GM18520 (cell line): Measurements from ENCODE around the gene ASXL2.
"Not testable (repeated sequence)": the region's sequence is repeated elsewhere in the genome, so short reads cannot be mapped to it uniquely, and the experiment has no call there.

Experiments used
- ATAC-seq: cut with Tn5 transposase; IDR thresholded peaks from one replicate; pipeline ENCODE4 v1.9.1; 2021; ENCODE audit not compliant: unreplicated experiment

The ASXL2 gene

DNA sequence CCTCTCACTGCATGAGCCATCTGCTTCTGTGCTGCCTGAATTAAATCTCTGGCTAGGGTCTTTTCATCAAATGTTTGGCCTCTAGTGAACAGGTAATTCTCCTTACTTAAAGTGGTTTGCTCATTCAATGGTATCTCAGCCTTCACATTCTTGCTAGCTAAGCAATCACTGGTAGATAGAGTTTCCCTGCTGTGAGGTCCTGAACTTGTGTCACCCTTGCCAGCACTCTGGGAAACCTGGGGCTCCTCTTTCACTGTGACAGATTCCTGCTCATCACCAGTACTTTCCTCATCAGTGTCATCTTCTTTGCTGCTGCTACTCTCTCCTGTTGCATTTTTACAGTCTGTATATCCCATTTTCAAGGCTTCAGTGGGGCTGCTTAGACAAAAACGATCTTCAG is 135.8 kb downstream of the ASXL2 start:
- ATAC-seq: no peak

- ATAC-seq: no peak
These were observed 137.4 kb downstream of the ASXL2 start for GRCh38 chr2:25740810-25741381.

DNA sequence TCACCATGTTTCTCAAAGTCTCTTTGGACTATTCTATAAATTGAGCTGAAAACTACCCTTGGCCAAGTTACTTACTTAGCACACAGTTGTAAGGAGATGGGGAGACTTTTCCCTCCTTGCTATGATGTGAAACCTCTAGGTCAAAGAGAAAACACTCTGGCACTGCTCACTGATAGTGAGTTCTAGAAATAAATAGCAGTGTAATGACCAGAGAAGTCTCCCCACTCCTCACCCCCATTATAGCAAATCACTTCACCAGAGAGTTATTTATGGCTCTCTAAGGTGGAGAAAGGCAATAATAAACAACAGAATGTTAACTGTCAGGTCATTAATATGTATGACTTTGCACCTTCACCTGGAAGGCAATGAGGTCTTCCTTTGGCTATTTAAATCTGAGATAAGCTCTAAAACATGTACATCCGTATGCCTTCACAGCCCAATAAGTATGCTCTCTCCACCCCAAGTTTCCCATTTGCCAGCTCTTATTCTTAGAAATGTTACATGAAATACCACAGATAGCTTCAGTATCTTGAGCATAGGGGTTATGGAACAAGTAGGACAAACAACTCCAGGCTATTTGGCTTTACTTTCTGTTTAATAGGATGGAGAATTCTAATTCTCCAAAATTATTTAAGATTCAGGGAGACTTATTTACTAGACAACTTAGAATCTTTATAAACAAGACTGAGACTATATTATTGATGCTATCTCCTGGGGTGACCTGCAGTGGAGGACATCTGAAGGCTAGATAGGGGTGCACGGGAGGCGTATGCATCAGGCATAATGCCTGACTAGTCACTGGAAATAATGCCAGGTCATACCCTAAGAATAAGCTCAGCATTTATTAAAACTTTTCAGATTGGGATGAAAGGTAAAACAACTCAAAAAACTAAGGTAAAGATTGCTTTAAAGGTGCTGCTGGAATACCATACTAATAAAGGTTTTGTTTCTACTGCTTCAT is 139.6 kb downstream of the ASXL2 start:
- ATAC-seq: no peak

DNA sequence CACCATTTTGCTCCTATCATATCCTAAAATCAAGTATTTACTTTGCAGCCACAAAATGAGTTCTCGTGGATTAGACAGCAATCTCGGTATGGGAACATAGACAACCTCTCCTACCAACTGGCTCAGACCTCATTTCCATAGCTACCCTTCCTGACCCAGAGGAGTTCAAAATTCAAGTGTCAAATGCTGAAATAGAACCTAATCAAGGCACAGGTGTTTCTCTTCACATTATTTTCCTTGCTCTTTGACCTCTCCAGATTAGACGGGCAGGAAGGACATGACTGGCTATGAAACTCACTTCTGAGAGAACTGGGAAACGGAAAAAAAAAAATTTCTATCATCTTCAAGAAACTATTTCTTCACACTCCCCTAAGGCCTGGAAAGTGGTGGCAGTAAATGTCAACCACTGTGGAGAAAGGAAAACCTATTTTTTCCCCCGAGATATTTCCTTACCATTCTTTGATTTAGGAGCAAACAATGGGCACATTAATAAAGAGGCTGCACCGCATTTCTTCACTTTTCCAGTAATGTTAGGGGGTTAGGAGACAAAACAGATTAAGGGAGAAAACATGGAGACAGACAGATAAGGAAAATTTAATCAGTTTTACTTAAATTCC is 141.3 kb downstream of the ASXL2 start:
- ATAC-seq: no peak

GRCh38 chr2:25735835-25736234 is 142.5 kb downstream of the ASXL2 start:
- no peak for ATAC-seq

- ATAC-seq: no peak
These were observed 149.7 kb downstream of the ASXL2 start for GRCh38 chr2:25728559-25728958.

DNA sequence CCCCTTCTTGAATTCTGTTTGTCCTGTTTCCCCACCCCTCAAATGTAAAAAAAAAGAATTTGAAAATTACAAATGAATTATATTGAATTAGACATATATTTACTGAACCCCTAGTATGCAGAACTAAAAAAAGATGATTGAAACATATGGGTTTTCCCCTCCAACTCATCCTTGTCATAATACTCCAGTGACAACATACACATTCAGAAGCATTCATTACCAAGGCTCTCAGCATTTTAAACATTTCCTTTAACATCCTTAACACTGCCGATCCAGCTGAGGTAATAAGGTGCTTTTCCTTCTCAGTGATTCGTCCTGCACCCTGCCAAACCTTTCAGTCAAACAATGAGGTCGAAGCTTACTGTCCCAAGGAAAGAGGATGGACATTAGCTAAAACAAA is 151.8 kb downstream of the ASXL2 start:
- no peak for ATAC-seq

GRCh38 chr2:25725877-25726276 is 152.4 kb downstream of the ASXL2 start:
- ATAC-seq: no peak

DNA sequence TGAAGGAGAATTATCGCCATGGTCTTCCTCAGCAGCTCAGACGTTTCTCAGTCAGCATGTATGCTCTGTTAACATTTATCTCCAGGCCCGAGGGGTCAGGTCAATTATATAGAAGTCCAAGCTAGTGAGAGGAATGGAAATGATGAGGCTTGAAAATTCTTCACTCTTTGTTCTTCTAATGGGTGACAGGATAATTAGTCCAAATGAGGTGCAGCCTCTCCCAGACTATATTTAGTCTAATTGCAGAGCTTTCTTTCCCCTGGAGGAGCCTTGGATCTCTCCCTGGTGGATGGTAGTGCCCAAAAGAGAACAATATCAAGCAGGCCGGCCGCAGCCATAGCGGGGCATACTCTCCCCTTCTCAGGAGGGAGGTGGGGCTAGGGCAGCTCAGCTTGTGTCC is 153.5 kb downstream of the ASXL2 start:
- no peak for ATAC-seq

DNA sequence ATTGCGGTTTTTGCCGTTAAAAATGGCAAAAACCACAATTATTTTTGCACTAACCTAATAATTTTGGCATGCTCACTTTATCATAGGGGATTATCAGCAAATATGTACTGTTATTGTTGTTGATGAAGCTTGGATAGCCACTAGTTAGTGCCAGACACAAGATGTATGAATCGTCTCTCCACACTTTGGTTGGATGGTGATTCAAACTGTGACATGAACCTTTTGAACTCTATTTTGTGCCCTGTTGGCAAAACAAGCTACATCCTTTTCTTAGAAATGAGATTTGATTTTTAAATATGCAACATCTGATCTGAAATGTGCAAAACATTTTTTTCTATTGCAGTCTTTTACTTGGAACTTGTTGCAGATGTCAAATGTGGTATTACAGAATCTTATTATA is 156.1 kb downstream of the ASXL2 start:
- no peak for ATAC-seq

DNA sequence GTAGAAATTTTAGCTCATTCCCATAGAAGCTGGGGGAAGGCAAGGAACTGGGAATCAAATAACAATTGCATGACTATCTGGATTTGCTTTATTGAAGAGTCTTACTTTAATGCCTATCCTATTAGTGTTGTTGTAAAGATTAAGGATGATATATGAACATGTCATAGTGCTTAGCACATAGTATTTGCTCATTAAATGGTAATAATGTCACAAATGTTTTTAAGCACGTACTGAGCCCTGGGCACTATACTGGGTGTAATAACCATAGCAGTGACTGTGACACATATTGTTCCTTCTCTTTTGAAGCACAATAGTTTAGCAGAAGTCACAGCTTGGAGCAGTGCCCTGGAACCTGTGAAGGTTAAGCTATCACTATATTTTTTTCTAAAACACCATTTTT is 157.7 kb downstream of the ASXL2 start:
- no peak for ATAC-seq

DNA sequence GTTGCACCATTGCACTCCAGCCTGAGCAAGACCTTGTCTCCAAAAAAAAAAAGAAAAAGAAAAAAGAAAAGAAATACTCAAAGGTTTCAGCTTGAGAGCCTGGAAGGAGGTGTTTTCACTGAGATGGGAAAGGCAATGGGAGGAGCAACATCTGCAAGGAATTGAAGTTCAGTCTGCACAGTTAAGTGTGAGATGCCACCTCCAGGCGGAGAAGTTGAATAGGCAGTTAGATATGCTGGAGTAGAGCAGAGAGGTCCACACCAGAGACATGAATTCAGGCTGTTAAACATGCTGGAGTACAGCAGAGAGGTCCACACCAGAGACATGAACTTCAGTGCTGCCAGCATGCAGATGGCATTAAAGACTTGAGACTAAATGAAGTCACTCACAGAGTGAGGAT is 163.5 kb downstream of the ASXL2 start:
- ATAC-seq: no peak

- ATAC-seq: no peak
These were observed 165.8 kb downstream of the ASXL2 start for GRCh38 chr2:25712455-25712854.

DNA sequence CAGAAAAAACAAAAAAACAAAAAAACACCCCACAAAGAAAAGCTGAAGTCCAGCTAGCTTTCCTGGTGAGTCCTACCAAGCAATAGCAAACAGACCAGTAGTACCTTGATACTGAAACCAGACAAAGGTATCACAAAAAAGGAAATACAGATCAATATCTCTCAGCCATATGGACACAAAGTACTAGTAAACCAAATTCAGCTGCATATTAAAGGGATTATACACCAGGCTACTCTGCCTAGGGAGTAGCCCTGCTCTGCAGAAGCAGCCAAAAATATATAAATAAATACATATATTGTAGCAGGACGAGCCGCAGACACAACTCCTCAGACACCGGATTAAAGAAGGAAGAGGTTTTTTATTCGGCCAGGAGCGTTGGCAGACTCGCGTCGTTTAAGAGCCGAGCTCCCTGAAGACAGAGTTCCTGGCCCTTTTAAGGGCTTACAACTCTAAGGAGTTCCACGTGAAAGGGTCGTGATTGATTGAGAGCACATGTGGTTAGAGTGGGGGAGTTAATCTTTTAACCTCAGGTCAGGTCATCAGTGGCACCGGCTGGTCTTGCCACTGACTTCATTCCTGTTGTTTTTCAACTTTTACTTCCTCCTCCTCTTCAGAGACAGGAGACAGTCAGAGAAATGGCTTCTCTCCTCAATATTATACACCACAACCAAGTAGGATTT is 166.5 kb downstream of the ASXL2 start:
- no peak for ATAC-seq

GRCh38 chr2:25710750-25711149 is 167.5 kb downstream of the ASXL2 start:
- ATAC-seq: no peak

- no peak for ATAC-seq
These were observed 168.9 kb downstream of the ASXL2 start for GRCh38 chr2:25709349-25709748.

DNA sequence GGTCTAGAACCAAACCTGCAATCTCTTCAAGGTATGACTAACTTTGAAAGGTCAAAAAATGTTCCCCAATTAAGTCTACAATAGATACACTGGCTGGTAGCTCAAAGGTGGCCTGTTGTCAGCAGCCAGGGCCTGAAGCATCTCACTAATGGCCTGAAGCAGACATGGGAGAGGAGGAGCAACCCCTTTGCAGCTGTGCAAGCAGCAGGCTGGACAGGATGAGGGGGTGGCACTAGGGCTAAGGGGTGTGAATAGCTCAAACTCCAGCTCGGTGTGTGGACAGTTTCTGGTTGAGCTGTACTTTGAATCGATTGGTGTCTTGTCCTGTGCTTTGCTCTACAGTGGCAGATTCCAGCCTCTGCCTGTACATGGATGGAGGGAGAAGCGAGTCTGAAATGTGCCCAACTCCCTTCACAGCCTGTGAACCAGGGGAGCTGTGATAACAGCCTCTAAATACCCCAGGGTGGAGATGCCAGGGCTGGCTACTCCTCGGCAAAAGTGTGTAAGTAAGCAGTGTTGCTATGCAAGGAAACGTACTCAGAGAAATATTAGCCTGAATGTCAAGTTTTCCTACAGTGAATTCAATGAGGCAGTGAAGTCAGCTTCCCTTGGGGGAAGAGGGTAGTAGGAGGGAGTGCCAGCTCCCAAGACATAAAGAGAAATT is 170.2 kb downstream of the ASXL2 start:
- no peak for ATAC-seq

- ATAC-seq: not testable (repeated sequence)
These were observed 172.7 kb downstream of the ASXL2 start for GRCh38 chr2:25705575-25705974.

DNA sequence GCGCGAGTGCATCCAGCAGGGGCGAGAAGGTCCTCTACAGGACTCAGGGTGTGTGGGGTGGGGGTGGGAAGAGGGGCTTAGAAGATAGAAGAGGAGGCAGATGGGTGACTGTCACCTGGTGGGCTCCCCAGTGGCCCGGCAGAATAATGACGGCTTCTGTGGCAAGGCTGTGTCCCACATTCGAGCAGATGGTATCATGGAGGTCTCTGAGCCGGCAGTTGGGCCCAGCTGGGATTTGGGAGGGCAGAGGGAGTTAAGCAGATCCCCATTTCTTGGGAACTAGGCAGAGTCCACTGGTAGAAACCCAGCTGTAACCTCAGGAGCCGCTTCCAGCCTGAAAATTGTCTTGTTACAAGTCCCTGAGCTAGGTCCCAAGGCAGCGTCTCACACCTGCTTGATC is 176.5 kb downstream of the ASXL2 start:
- no peak for ATAC-seq

- ATAC-seq: no peak
These were observed 178.0 kb downstream of the ASXL2 start for GRCh38 chr2:25700221-25700660.

DNA sequence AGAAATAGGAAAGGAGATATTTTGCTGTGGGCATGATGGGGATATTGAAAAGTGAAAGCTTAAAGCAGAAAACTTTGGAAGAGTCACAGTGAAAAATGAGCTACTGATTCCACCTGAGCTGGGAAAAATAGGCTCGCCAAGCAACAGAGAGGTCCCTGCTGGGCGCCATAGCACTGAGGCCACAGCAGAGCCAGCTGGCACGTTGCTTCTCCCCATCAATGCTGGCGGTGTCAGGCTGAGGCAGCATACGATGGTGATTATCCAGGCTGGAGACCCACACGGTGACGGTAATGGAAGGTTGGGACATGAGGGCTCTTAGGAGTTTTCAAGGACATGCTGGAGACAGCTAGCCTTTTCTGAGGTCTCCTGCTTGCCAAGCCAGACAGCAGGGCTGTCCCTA is 179.1 kb downstream of the ASXL2 start:
- no peak for ATAC-seq
